ENCODE data around the gene PRKCE. TPM values are rescaled to one million over a fixed set of nuclear protein-coding genes. Genes with fewer than 3 reads are reported as not detected.

PRKCE gene
- total RNA-seq, 1 experiment from 2014 or later: 1.3 TPM

DNA sequence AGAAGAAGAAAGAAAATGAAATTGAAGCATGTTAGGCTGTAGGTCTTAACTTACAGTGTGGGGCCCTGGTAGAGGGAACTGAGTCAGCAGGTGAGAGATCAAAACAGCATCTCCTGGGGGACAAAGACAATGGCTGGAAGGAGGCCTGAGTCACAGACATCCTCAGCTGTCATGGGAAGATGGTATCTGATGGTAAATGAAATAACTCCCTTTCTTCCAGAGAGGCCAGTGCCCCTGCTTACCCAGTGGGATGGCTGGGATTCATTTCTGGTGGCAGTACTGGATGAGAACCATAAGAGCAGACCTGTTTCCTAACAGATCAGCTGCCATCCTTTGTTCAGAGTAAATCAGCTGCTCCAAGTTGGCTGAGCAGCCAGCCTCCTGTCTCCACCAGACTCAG lies 394.4 kb downstream of the PRKCE start:
- Histone ChIP-seq H4K8ac (replicated peaks; ENCODE audit: insufficient read length, low read depth, low read length) (no peak overlapping the region), H2BK5ac (ENCODE audit: insufficient read length, low read length) (no peak overlapping the region), H3K4me2 (ENCODE audit: insufficient read depth, insufficient read length, low read length) (no peak overlapping the region), H3K27ac (ENCODE audit: insufficient read length, low read depth, low read length) (no peak overlapping the region), H3K27me3 (ENCODE audit: insufficient read depth, low read length) (no peaks in the 10 kb centered on the region), H4K5ac (ENCODE audit: insufficient read length, low read depth, low read length) (no peak overlapping the region), H2BK15ac (ENCODE audit: low read depth, low read length) (no peak overlapping the region), H3K9me3 (ENCODE audit: control insufficient read depth, low read depth, low read length) (no peaks in the 10 kb centered on the region), H2AFZ (ENCODE audit: low read length) (no peak overlapping the region), H3K23ac (ENCODE audit: insufficient read length, low read depth, low read length) (no peak overlapping the region), H2BK120ac (ENCODE audit: low read depth, low read length, poor library complexity, severe bottlenecking) (no peak overlapping the region), H2AK5ac (ENCODE audit: insufficient read length, low read length) (no peak overlapping the region), H2BK20ac (ENCODE audit: low read depth, low read length, poor library complexity, severe bottlenecking) (no peak overlapping the region), H4K20me1 (ENCODE audit: control insufficient read depth, insufficient read depth, insufficient read length) (no peaks in the 10 kb centered on the region), H3K4ac (ENCODE audit: low read depth, low read length) (no peak overlapping the region), H3K79me1 (ENCODE audit: insufficient read depth, low read depth, low read length, poor library complexity, severe bottlenecking) (no peaks in the 10 kb centered on the region), H4K91ac (ENCODE audit: insufficient read length, low read depth, low read length) (no peak overlapping the region), H3K23me2 (ENCODE audit: insufficient read length, low read depth, low read length, poor library complexity, severe bottlenecking) (no peaks in the 10 kb centered on the region), H2BK12ac (ENCODE audit: insufficient read length, low read depth, low read length) (no peak overlapping the region), H3T11ph (ENCODE audit: low read length) (no peak overlapping the region), H3K14ac (ENCODE audit: insufficient read depth, low read length) (no peak overlapping the region), H3K56ac (ENCODE audit: insufficient read length, low read depth, low read length) (no peak overlapping the region), H3K18ac (ENCODE audit: insufficient read length, low read depth, low read length) (no peak overlapping the region), H3K9ac (ENCODE audit: extremely low read depth, insufficient read length, low read length) (no peak overlapping the region), H3K4me1 (ENCODE audit: insufficient read depth, low read length) (no peaks in the 10 kb centered on the region), H3K79me2 (ENCODE audit: insufficient read depth, low read length) (no peaks in the 10 kb centered on the region)
- TF ChIP-seq, protein P1, sequence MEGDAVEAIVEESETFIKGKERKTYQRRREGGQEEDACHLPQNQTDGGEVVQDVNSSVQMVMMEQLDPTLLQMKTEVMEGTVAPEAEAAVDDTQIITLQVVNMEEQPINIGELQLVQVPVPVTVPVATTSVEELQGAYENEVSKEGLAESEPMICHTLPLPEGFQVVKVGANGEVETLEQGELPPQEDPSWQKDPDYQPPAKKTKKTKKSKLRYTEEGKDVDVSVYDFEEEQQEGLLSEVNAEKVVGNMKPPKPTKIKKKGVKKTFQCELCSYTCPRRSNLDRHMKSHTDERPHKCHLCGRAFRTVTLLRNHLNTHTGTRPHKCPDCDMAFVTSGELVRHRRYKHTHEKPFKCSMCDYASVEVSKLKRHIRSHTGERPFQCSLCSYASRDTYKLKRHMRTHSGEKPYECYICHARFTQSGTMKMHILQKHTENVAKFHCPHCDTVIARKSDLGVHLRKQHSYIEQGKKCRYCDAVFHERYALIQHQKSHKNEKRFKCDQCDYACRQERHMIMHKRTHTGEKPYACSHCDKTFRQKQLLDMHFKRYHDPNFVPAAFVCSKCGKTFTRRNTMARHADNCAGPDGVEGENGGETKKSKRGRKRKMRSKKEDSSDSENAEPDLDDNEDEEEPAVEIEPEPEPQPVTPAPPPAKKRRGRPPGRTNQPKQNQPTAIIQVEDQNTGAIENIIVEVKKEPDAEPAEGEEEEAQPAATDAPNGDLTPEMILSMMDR (conservative IDR thresholded peaks at IDR 0.05): no peak
- peaks cover 3 to 4% of the 10 kb centered on the region in 2 experiments; a peak in 3 of 4 replicates for H3K4me1 Mint-ChIP-seq
- H3K9me3 Mint-ChIP-seq: no peaks in the 10 kb centered on the region
- H3K36me3 Mint-ChIP-seq (ENCODE audit: insufficient read depth in 1 of 3, low read depth in 3 of 3): no peaks in the 10 kb centered on the region
- no peak for DNase-seq
- H3K27me3 Mint-ChIP-seq (ENCODE audit: low read depth): no peaks in the 10 kb centered on the region
- H3K4me3 Mint-ChIP-seq: no peak overlapping the region
- H3K27ac Mint-ChIP-seq: no peak overlapping the region
